Measurements from ENCODE around the gene ANKFY1. TPM values are rescaled to one million over a fixed set of nuclear protein-coding genes. Genes with fewer than 3 reads are reported as not detected.
"Not testable (repeated sequence)": the region's sequence is repeated elsewhere in the genome, so short reads cannot be mapped to it uniquely, and the experiment has no call there.

Gene ANKFY1
- total RNA-seq, 1 experiment from 2014 or later, result 12.0 TPM

GRCh38 chr17:4261452-4261851 lies 2.3 kb downstream of the ANKFY1 start:
- DNase-seq (ENCODE audit: low spot score), result no peak

GRCh38 chr17:4258867-4259266 lies 4.9 kb downstream of the ANKFY1 start:
- DNase-seq (ENCODE audit: low spot score), result no peak

GRCh38 chr17:4256952-4257351 lies 6.8 kb downstream of the ANKFY1 start:
- no peak for DNase-seq (ENCODE audit: low spot score)

- not testable (repeated sequence) for DNase-seq (ENCODE audit: low spot score)
These were observed 8.5 kb downstream of the ANKFY1 start for GRCh38 chr17:4255271-4255670.

- DNase-seq (ENCODE audit: low spot score), result no peak
These were observed 12.9 kb downstream of the ANKFY1 start for GRCh38 chr17:4250887-4251286.

- DNase-seq (ENCODE audit: low spot score), result no peak
These were observed 14.2 kb downstream of the ANKFY1 start for GRCh38 chr17:4249452-4250029.

- no peak for DNase-seq (ENCODE audit: low spot score)
These were observed 15.1 kb downstream of the ANKFY1 start for GRCh38 chr17:4248504-4249277.

GRCh38 chr17:4247971-4248388 lies 15.8 kb downstream of the ANKFY1 start:
- DNase-seq (ENCODE audit: low spot score), result no peak

GRCh38 chr17:4247361-4247970 lies 16.3 kb downstream of the ANKFY1 start:
- DNase-seq (ENCODE audit: low spot score), result no peak

GRCh38 chr17:4246674-4247073 lies 17.1 kb downstream of the ANKFY1 start:
- no peak for DNase-seq (ENCODE audit: low spot score)

- no peak for DNase-seq (ENCODE audit: low spot score)
These were observed 22.2 kb downstream of the ANKFY1 start for GRCh38 chr17:4241535-4241934.

- no peak for DNase-seq (ENCODE audit: low spot score)
These were observed 27.3 kb downstream of the ANKFY1 start for GRCh38 chr17:4236456-4236855.

- DNase-seq (ENCODE audit: low spot score), result no peak
These were observed 28.2 kb downstream of the ANKFY1 start for GRCh38 chr17:4235372-4236279.

- no peak for DNase-seq (ENCODE audit: low spot score)
These were observed 29.4 kb downstream of the ANKFY1 start for GRCh38 chr17:4234401-4234800.

GRCh38 chr17:4233668-4234258 lies 30.0 kb downstream of the ANKFY1 start:
- no peak for DNase-seq (ENCODE audit: low spot score)

GRCh38 chr17:4232168-4232813 lies 31.5 kb downstream of the ANKFY1 start:
- no peak for DNase-seq (ENCODE audit: low spot score)

- DNase-seq (ENCODE audit: low spot score), result peak; percentile 67
These were observed 33.9 kb downstream of the ANKFY1 start for GRCh38 chr17:4229627-4230541.

- no peak for DNase-seq (ENCODE audit: low spot score)
These were observed 41.7 kb downstream of the ANKFY1 start for GRCh38 chr17:4221899-4222659.

- no peak for DNase-seq (ENCODE audit: low spot score)
These were observed 42.6 kb downstream of the ANKFY1 start for GRCh38 chr17:4221163-4221562.
